GM19043 (cell line): ENCODE results near the gene KLF16.

Experiments
- ATAC-seq: cut with Tn5 transposase; IDR thresholded peaks from one replicate; pipeline ENCODE4 v1.9.1; 2021; ENCODE audit warnings: low read depth; ENCODE audit not compliant: unreplicated experiment

Gene KLF16

GRCh38 chr19:1826557-1827521, 36.5 kb downstream of the KLF16 start:
- no peak for ATAC-seq

- ATAC-seq = no peak
Observed at GRCh38 chr19:1825909-1826556, 37.3 kb downstream of the KLF16 start.

- ATAC-seq = no peak
Observed at GRCh38 chr19:1824252-1824622, 39.1 kb downstream of the KLF16 start.

- no peak for ATAC-seq
Observed at GRCh38 chr19:1823539-1824251, 39.7 kb downstream of the KLF16 start.

- no peak for ATAC-seq
Observed at GRCh38 chr19:1823020-1823419, 40.4 kb downstream of the KLF16 start.

- no peak for ATAC-seq
Observed at GRCh38 chr19:1822210-1822609, 41.2 kb downstream of the KLF16 start.

- no peak for ATAC-seq
Observed at GRCh38 chr19:1819341-1820255, 43.8 kb downstream of the KLF16 start.

GRCh38 chr19:1818549-1819195, 44.7 kb downstream of the KLF16 start:
- no peak for ATAC-seq

GRCh38 chr19:1817553-1818179, 45.7 kb downstream of the KLF16 start:
- ATAC-seq = no peak

- ATAC-seq = no peak
Observed at GRCh38 chr19:1816530-1817298, 46.7 kb downstream of the KLF16 start.

GRCh38 chr19:1815605-1816529, 47.5 kb downstream of the KLF16 start:
- ATAC-seq = no peak

GRCh38 chr19:1814833-1815604, 48.4 kb downstream of the KLF16 start:
- ATAC-seq = no peak

- ATAC-seq = no peak
Observed at GRCh38 chr19:1814391-1814790, 49.0 kb downstream of the KLF16 start.

- no peak for ATAC-seq
Observed at GRCh38 chr19:1813192-1814182, 49.9 kb downstream of the KLF16 start.

GRCh38 chr19:1812426-1813191, 50.8 kb downstream of the KLF16 start:
- ATAC-seq = peak; percentile 79
